ENCODE data around the gene DGKI.
A peak's percentile ranks its signal among the peaks of the same experiment; 100 is the strongest.

DGKI gene

DNA sequence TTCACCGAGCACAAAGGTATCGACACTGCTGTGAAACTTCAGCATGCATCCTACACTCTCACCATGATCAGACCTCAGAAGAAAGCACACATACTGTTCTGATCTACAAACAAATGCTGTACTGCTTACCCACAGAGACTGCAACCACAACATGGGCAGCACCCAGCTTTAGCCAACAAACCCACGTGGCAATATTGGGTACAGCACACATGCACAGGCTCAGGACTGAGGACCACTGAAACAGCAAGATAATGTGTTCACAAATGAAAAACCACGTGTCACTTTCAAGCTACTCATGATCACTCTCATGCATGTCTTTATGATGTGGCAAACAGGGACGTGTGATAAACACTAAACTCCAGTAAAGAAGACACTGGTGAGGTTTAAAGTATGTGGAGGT is 383.9 kb downstream of the DGKI start:
- Histone ChIP-seq H2BK120ac (ENCODE audit: low read depth, low read length) (no peak overlapping the region), H3K18ac (ENCODE audit: low read depth in 1 of 2, low read length in 2 of 2) (no peak overlapping the region), H3K27me3 (ENCODE audit: control insufficient read depth in 1 of 2, insufficient read depth in 1 of 2, low read length in 2 of 2) (no peaks in the 10 kb centered on the region), H2AFZ (ENCODE audit: low read depth, low read length) (no peak overlapping the region), H3K36me3 (ENCODE audit: control insufficient read depth in 1 of 2, insufficient read depth in 2 of 2, low read depth in 1 of 2, low read length in 2 of 2) (peaks cover 0 to 7% of the 10 kb centered on the region in 2 experiments), H2AK5ac (ENCODE audit: low read length, severe bottlenecking) (no peak overlapping the region), H3K4me3 (ENCODE audit: insufficient read depth in 1 of 2, low read depth in 1 of 2, low read length in 2 of 2) (peak overlapping the region in 1 of 2 experiments; percentile 48), H2BK12ac (ENCODE audit: low read length in 2 of 2) (no peak overlapping the region), H4K91ac (ENCODE audit: low read length) (no peak overlapping the region), H4K8ac (ENCODE audit: low read length) (no peak overlapping the region), H2BK15ac (ENCODE audit: low read depth, poor library complexity, severe bottlenecking) (no peak overlapping the region), H3K23ac (ENCODE audit: low read length in 2 of 2) (peak overlapping the region in 1 of 2 experiments; percentile 89), H3K79me1 (replicated peaks; ENCODE audit: low read length, poor library complexity, severe bottlenecking) (no peaks in the 10 kb centered on the region), H3K4me2 (ENCODE audit: low read length, poor library complexity, severe bottlenecking) (no peak overlapping the region), H3K4me1 (ENCODE audit: control insufficient read depth, insufficient read depth, low read depth, low read length) (no peaks in the 10 kb centered on the region), H3K9ac (ENCODE audit: low read length) (peak overlapping the region; percentile 85), H3K9me3 (ENCODE audit: control insufficient read depth, low read length) (peaks cover 4% of the 10 kb centered on the region), H3K4ac (ENCODE audit: low read depth in 1 of 2, low read length in 2 of 2) (no peak overlapping the region), H2BK5ac (ENCODE audit: low read depth, low read length, poor library complexity, severe bottlenecking) (no peak overlapping the region), H3K14ac (ENCODE audit: low read length in 2 of 2) (peak overlapping the region in 1 of 2 experiments; percentile 48), H3K27ac (ENCODE audit: low read length, poor library complexity, severe bottlenecking) (no peak overlapping the region)
- WGBS: 90% methylated on average over 5 of the region's 5 CpGs
- DNase-seq: no peak

- no peak overlapping the region for H3K23ac ChIP-seq (ENCODE audit: low read length in 2 of 2)
- peaks cover 4% of the 10 kb centered on the region for H3K9me3 ChIP-seq (ENCODE audit: control insufficient read depth, low read length)
- no peak overlapping the region for H2AFZ ChIP-seq (ENCODE audit: low read depth, low read length)
- WGBS: 68% methylated on average over 3 of the region's 4 CpGs
- H3K4ac ChIP-seq (ENCODE audit: low read depth in 1 of 2, low read length in 2 of 2): no peak overlapping the region
- no peak overlapping the region for H2BK5ac ChIP-seq (ENCODE audit: low read depth, low read length, poor library complexity, severe bottlenecking)
- no peaks in the 10 kb centered on the region for H3K79me1 ChIP-seq (replicated peaks; ENCODE audit: low read length, poor library complexity, severe bottlenecking)
- H3K36me3 ChIP-seq (ENCODE audit: control insufficient read depth in 1 of 2, insufficient read depth in 2 of 2, low read depth in 1 of 2, low read length in 2 of 2): peaks cover 0 to 7% of the 10 kb centered on the region in 2 experiments
- H2BK120ac ChIP-seq (ENCODE audit: low read depth, low read length): no peak overlapping the region
- peak overlapping the region in 1 of 2 experiments; percentile 48 for H3K4me3 ChIP-seq (ENCODE audit: insufficient read depth in 1 of 2, low read depth in 1 of 2, low read length in 2 of 2)
- no peak overlapping the region for H3K14ac ChIP-seq (ENCODE audit: low read length in 2 of 2)
- H4K8ac ChIP-seq (ENCODE audit: low read length): no peak overlapping the region
- DNase-seq: no peak
- H3K27ac ChIP-seq (ENCODE audit: low read length, poor library complexity, severe bottlenecking): no peak overlapping the region
- H2BK12ac ChIP-seq (ENCODE audit: low read length in 2 of 2): no peak overlapping the region
- peak overlapping the region; percentile 85 for H3K9ac ChIP-seq (ENCODE audit: low read length)
- H2BK15ac ChIP-seq (ENCODE audit: low read depth, poor library complexity, severe bottlenecking): no peak overlapping the region
- H3K18ac ChIP-seq (ENCODE audit: low read depth in 1 of 2, low read length in 2 of 2): no peak overlapping the region
- H4K91ac ChIP-seq (ENCODE audit: low read length): no peak overlapping the region
- no peak overlapping the region for H3K4me2 ChIP-seq (ENCODE audit: low read length, poor library complexity, severe bottlenecking)
- H3K27me3 ChIP-seq (ENCODE audit: control insufficient read depth in 1 of 2, insufficient read depth in 1 of 2, low read length in 2 of 2): no peaks in the 10 kb centered on the region
- no peak overlapping the region for H2AK5ac ChIP-seq (ENCODE audit: low read length, severe bottlenecking)
- H3K4me1 ChIP-seq (ENCODE audit: control insufficient read depth, insufficient read depth, low read depth, low read length): no peaks in the 10 kb centered on the region
These were observed 384.6 kb downstream of the DGKI start for GRCh38 chr7:137462074-137462715.

DNA sequence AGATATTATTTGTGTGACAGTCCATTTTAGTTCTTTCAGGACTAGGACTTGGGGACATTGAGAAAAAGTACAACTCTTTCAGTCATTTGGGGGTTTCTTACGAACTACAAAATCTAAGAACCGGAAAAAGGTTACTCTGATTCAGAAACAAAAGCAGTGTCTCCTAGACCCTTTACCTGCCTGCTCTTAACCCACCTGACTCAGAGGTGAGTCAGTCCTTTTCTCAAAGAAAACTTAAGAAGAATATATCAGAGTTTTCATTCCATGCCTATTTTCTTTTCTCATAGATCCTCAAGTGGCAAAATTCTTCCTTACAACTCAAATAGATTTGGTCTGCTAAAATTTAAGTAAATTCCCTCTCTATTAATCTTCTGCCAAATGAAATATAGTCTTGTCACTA is 388.4 kb downstream of the DGKI start:
- Histone ChIP-seq H3K27me3 (ENCODE audit: control insufficient read depth in 1 of 2, insufficient read depth in 1 of 2, low read length in 2 of 2) (no peaks in the 10 kb centered on the region), H3K9me3 (ENCODE audit: control insufficient read depth, low read length) (peaks cover 3% of the 10 kb centered on the region), H2AK5ac (ENCODE audit: low read length, severe bottlenecking) (no peak overlapping the region), H3K4me3 (ENCODE audit: insufficient read depth in 1 of 2, low read depth in 1 of 2, low read length in 2 of 2) (no peak overlapping the region), H3K4ac (ENCODE audit: low read depth in 1 of 2, low read length in 2 of 2) (no peak overlapping the region), H2BK12ac (ENCODE audit: low read length in 2 of 2) (no peak overlapping the region), H2BK120ac (ENCODE audit: low read depth, low read length) (no peak overlapping the region), H3K36me3 (ENCODE audit: control insufficient read depth in 1 of 2, insufficient read depth in 2 of 2, low read depth in 1 of 2, low read length in 2 of 2) (peaks cover 0 to 7% of the 10 kb centered on the region in 2 experiments), H4K91ac (ENCODE audit: low read length) (no peak overlapping the region), H4K8ac (ENCODE audit: low read length) (no peak overlapping the region), H3K14ac (ENCODE audit: low read length in 2 of 2) (no peak overlapping the region), H2BK5ac (ENCODE audit: low read depth, low read length, poor library complexity, severe bottlenecking) (no peak overlapping the region), H3K4me1 (ENCODE audit: control insufficient read depth, insufficient read depth, low read depth, low read length) (no peaks in the 10 kb centered on the region), H3K23ac (ENCODE audit: low read length in 2 of 2) (no peak overlapping the region), H3K9ac (ENCODE audit: low read length) (no peak overlapping the region), H3K4me2 (ENCODE audit: low read length, poor library complexity, severe bottlenecking) (no peak overlapping the region), H3K18ac (ENCODE audit: low read depth in 1 of 2, low read length in 2 of 2) (no peak overlapping the region), H3K79me1 (replicated peaks; ENCODE audit: low read length, poor library complexity, severe bottlenecking) (no peaks in the 10 kb centered on the region), H3K27ac (ENCODE audit: low read length, poor library complexity, severe bottlenecking) (no peak overlapping the region), H2AFZ (ENCODE audit: low read depth, low read length) (no peak overlapping the region), H2BK15ac (ENCODE audit: low read depth, poor library complexity, severe bottlenecking) (no peak overlapping the region)
- 94% methylated on average over 2 of the region's 2 CpGs for WGBS
- no peak for DNase-seq

GRCh38 chr7:137454767-137455166 is 392.0 kb downstream of the DGKI start:
- H3K4ac ChIP-seq (ENCODE audit: low read depth in 1 of 2, low read length in 2 of 2): no peak overlapping the region
- H3K14ac ChIP-seq (ENCODE audit: low read length in 2 of 2): no peak overlapping the region
- H2AK5ac ChIP-seq (ENCODE audit: low read length, severe bottlenecking): no peak overlapping the region
- H3K79me1 ChIP-seq (replicated peaks; ENCODE audit: low read length, poor library complexity, severe bottlenecking): no peaks in the 10 kb centered on the region
- no peaks in the 10 kb centered on the region for H3K9me3 ChIP-seq (ENCODE audit: control insufficient read depth, low read length)
- no peak overlapping the region for H2BK15ac ChIP-seq (ENCODE audit: low read depth, poor library complexity, severe bottlenecking)
- peak overlapping the region; percentile 95 for H3K9ac ChIP-seq (ENCODE audit: low read length)
- H3K18ac ChIP-seq (ENCODE audit: low read depth in 1 of 2, low read length in 2 of 2): peak overlapping the region in 1 of 2 experiments; percentile 70
- no peaks in the 10 kb centered on the region for H3K4me1 ChIP-seq (ENCODE audit: control insufficient read depth, insufficient read depth, low read depth, low read length)
- H4K8ac ChIP-seq (ENCODE audit: low read length): no peak overlapping the region
- peak; percentile 97 for DNase-seq
- peak overlapping the region in 1 of 2 experiments; percentile 60 for H3K4me3 ChIP-seq (ENCODE audit: insufficient read depth in 1 of 2, low read depth in 1 of 2, low read length in 2 of 2)
- no peaks in the 10 kb centered on the region for H3K36me3 ChIP-seq (ENCODE audit: control insufficient read depth in 1 of 2, insufficient read depth in 2 of 2, low read depth in 1 of 2, low read length in 2 of 2)
- H2BK120ac ChIP-seq (ENCODE audit: low read depth, low read length): peak overlapping the region; percentile 49
- H3K23ac ChIP-seq (ENCODE audit: low read length in 2 of 2): no peak overlapping the region
- 28% methylated on average over 4 of the region's 6 CpGs for WGBS
- no peaks in the 10 kb centered on the region for H3K27me3 ChIP-seq (ENCODE audit: control insufficient read depth in 1 of 2, insufficient read depth in 1 of 2, low read length in 2 of 2)
- no peak overlapping the region for H2AFZ ChIP-seq (ENCODE audit: low read depth, low read length)
- H2BK12ac ChIP-seq (ENCODE audit: low read length in 2 of 2): peak overlapping the region in 1 of 2 experiments; percentile 54
- no peak overlapping the region for H3K27ac ChIP-seq (ENCODE audit: low read length, poor library complexity, severe bottlenecking)
- no peak overlapping the region for H3K4me2 ChIP-seq (ENCODE audit: low read length, poor library complexity, severe bottlenecking)
- no peak overlapping the region for H2BK5ac ChIP-seq (ENCODE audit: low read depth, low read length, poor library complexity, severe bottlenecking)
- H4K91ac ChIP-seq (ENCODE audit: low read length): no peak overlapping the region
